OCI-LY3 (cell line): ENCODE measurements around the gene CDC45.

Source experiments
- H2AFZ ChIP-seq: fragments of 200-600, 300-600 bp; shearing (Covaris generic); 2 replicates; pipeline ENCODE4 v1.6.0; 2014; ENCODE audit warnings: antibody characterized with exemption, low read depth, low read length
- H3K27ac ChIP-seq: fragments of 200-600, 300-600 bp; sonication (generic); 2 replicates; pipeline ENCODE4 v1.5.1; 2014; ENCODE audit warnings: mild to moderate bottlenecking, low read length, moderate library complexity, mixed read lengths
- H3K27me3 ChIP-seq: fragments of 200-600, 300-600 bp; sonication (generic); 2 replicates; pipeline ENCODE4 v1.6.1; 2014; ENCODE audit warnings: low read depth, low read length, mixed read lengths
- H3K36me3 ChIP-seq: fragments of 200-600, 300-600 bp; sonication (generic); replicated peaks from 2 replicates; pipeline ENCODE3; 2014; ENCODE audit warnings: low read depth, low read length, mixed read lengths
- H3K4me1 ChIP-seq: fragments of 300-600, 200-600 bp; sonication (generic); 2 replicates; pipeline ENCODE4 v1.6.1; 2014; ENCODE audit warnings: low read length, mixed read lengths
- H3K4me2 ChIP-seq: fragments of 200-600, 300-600 bp; sonication (generic); 2 replicates; pipeline ENCODE4 v1.6.1; 2014; ENCODE audit warnings: low read length, mixed read lengths
- H3K4me3 ChIP-seq: fragments of 300-600, 200-600 bp; sonication (generic); 2 replicates; pipeline ENCODE4 v1.5.1; 2014; ENCODE audit warnings: antibody characterized with exemption, mild to moderate bottlenecking, low read length, moderate library complexity
- H3K79me2 ChIP-seq: fragments of 300-600, 200-600 bp; shearing (Covaris generic); 2 replicates; pipeline ENCODE4 v1.6.1; 2014; ENCODE audit warnings: mild to moderate bottlenecking, low read length, mixed read lengths
- H3K9ac ChIP-seq: fragments of 300-600, 200-600 bp; shearing (Covaris generic); 2 replicates; pipeline ENCODE4 v1.6.0; 2014; ENCODE audit warnings: mild to moderate bottlenecking, low read length, moderate library complexity
- H3K9me3 ChIP-seq: fragments of 200-600, 300-600 bp; shearing (Covaris generic); 2 replicates; pipeline ENCODE4 v1.6.1; 2014; ENCODE audit warnings: low read length, mixed read lengths; ENCODE audit not compliant: insufficient read depth
- H4K20me1 ChIP-seq: fragments of 200-600, 300-600 bp; sonication (generic); 2 replicates; pipeline ENCODE4 v1.6.1; 2016; ENCODE audit warnings: low read length, mixed read lengths; ENCODE audit not compliant: insufficient read depth
- EZH2phosphoT487 ChIP-seq: fragments of 200-600 bp; shearing (Covaris generic); IDR thresholded peaks from 2 replicates; pipeline ENCODE4 v1.6.1; 2018; ENCODE audit warnings: antibody characterized with exemption, mixed run types, low read depth
- TF ChIP-seq, protein P1 (sequence below): fragments of 200-600, 300-600 bp; sonication (generic); IDR thresholded peaks from 2 replicates; pipeline ENCODE4 v1.5.1; 2014; ENCODE audit warnings: antibody characterized with exemption, low read length, low read depth

Gene CDC45

DNA sequence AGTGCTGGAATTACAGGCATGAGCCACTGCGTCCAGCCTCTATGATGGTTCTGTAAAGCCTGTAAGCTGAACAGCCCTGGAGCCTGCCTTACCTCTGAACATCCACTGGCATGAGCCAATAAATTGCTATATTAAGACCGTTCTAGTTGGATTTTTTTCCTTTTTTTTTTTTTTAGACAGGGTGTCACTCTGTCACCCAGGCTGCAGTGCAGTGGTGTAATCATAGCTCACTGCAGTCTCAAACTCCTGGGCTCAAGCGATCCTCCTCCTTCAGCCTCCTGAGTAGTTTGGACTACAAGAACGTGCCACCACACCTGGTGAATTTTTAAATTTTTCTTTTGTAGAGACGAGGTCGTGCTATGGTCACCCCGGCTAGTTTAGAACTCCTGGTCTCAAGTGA lies 70.7 kb downstream of the CDC45 start:
- H4K20me1 ChIP-seq, result no peaks in the 10 kb centered on the region
- H3K27me3 ChIP-seq, result peaks cover 15% of the 10 kb centered on the region
- no peaks in the 10 kb centered on the region for H3K36me3 ChIP-seq
- no peak overlapping the region for H3K4me3 ChIP-seq
- H3K4me2 ChIP-seq, result no peak overlapping the region
- 0 out of 2 replicates have a peak, but pooled peaks cover 4% of the 10 kb centered on the region for H3K9me3 ChIP-seq
- H3K9ac ChIP-seq, result no peak overlapping the region
- no peaks in the 10 kb centered on the region for H3K79me2 ChIP-seq
- TF ChIP-seq EZH2phosphoT487, result no peak
- TF ChIP-seq, protein P1, sequence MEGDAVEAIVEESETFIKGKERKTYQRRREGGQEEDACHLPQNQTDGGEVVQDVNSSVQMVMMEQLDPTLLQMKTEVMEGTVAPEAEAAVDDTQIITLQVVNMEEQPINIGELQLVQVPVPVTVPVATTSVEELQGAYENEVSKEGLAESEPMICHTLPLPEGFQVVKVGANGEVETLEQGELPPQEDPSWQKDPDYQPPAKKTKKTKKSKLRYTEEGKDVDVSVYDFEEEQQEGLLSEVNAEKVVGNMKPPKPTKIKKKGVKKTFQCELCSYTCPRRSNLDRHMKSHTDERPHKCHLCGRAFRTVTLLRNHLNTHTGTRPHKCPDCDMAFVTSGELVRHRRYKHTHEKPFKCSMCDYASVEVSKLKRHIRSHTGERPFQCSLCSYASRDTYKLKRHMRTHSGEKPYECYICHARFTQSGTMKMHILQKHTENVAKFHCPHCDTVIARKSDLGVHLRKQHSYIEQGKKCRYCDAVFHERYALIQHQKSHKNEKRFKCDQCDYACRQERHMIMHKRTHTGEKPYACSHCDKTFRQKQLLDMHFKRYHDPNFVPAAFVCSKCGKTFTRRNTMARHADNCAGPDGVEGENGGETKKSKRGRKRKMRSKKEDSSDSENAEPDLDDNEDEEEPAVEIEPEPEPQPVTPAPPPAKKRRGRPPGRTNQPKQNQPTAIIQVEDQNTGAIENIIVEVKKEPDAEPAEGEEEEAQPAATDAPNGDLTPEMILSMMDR, result no peak
- H3K4me1 ChIP-seq, result no peaks in the 10 kb centered on the region
- H3K27ac ChIP-seq, result no peak overlapping the region
- H2AFZ ChIP-seq, result no peak overlapping the region

GRCh38 chr22:19553201-19553600 lies 73.5 kb downstream of the CDC45 start:
- Histone ChIP-seq H3K4me2 (no peak overlapping the region), H4K20me1 (no peaks in the 10 kb centered on the region), H3K27me3 (peaks cover 9% of the 10 kb centered on the region), H3K36me3 (no peaks in the 10 kb centered on the region), H3K4me1 (no peaks in the 10 kb centered on the region), H3K9ac (no peak overlapping the region), H3K27ac (no peak overlapping the region), H3K79me2 (no peaks in the 10 kb centered on the region), H2AFZ (no peak overlapping the region), H3K9me3 (0 out of 2 replicates have a peak, but pooled peaks cover 4% of the 10 kb centered on the region), H3K4me3 (no peak overlapping the region)
- no peak for TF ChIP-seq EZH2phosphoT487
- TF ChIP-seq, protein P1, result no peak

- H3K4me2 ChIP-seq, result no peak overlapping the region
- 0 out of 2 replicates have a peak, but pooled peaks cover 4% of the 10 kb centered on the region for H3K9me3 ChIP-seq
- H3K9ac ChIP-seq, result no peak overlapping the region
- H2AFZ ChIP-seq, result no peak overlapping the region
- H3K27me3 ChIP-seq, result peaks cover 9% of the 10 kb centered on the region
- H3K36me3 ChIP-seq, result no peaks in the 10 kb centered on the region
- H3K4me1 ChIP-seq, result no peaks in the 10 kb centered on the region
- TF ChIP-seq, protein P1, result no peak
- TF ChIP-seq EZH2phosphoT487, result no peak
- H3K4me3 ChIP-seq, result no peak overlapping the region
- no peaks in the 10 kb centered on the region for H3K79me2 ChIP-seq
- H4K20me1 ChIP-seq, result no peaks in the 10 kb centered on the region
- H3K27ac ChIP-seq, result no peak overlapping the region
Observed at GRCh38 chr22:19554834-19555404, 75.2 kb downstream of the CDC45 start.

- Histone ChIP-seq H3K9ac (no peak overlapping the region), H3K27me3 (peaks cover 9% of the 10 kb centered on the region), H3K9me3 (0 out of 2 replicates have a peak, but pooled peaks cover 4% of the 10 kb centered on the region), H3K79me2 (no peaks in the 10 kb centered on the region), H3K27ac (no peak overlapping the region), H4K20me1 (no peaks in the 10 kb centered on the region), H3K4me2 (no peak overlapping the region), H3K36me3 (no peaks in the 10 kb centered on the region), H3K4me1 (no peaks in the 10 kb centered on the region), H2AFZ (no peak overlapping the region), H3K4me3 (no peak overlapping the region)
- no peak for TF ChIP-seq EZH2phosphoT487
- TF ChIP-seq, protein P1, result no peak
Observed at GRCh38 chr22:19555651-19556050, 75.9 kb downstream of the CDC45 start.
